Effector CD4-positive, alpha-beta T cell (primary cell): ENCODE results near the gene HS2ST1.
"Not testable (repeated sequence)": the region's sequence is repeated elsewhere in the genome, so short reads cannot be mapped to it uniquely, and the experiment has no call there.

Experiments
- DNase-seq: peaks from one replicate; pipeline ENCODE4 v3.0.0-alpha.2; 2020
- total RNA-seq: gene quantifications from one replicate; lab custom pipeline; 2026; lab: John Stamatoyannopoulos, UW

Gene HS2ST1
- 23.1 reads per million, percentile 50 among the genes with 10 or more reads in this experiment for total RNA-seq

GRCh38 chr1:86914601-86914997 lies at the start of gene HS2ST1:
TSS of gene HS2ST1 (plus strand) at chr1:86914635.
- no peak for DNase-seq

- DNase-seq, result no peak
Measured at GRCh38 chr1:86865973-86866637, 48.3 kb upstream of the HS2ST1 start.

GRCh38 chr1:86866665-86867064 lies 47.8 kb upstream of the HS2ST1 start:
- no peak for DNase-seq

- not testable (repeated sequence) for DNase-seq
Measured at GRCh38 chr1:86867278-86867677, 47.2 kb upstream of the HS2ST1 start.

GRCh38 chr1:86868477-86868876 lies 46.0 kb upstream of the HS2ST1 start:
- no peak for DNase-seq

- no peak for DNase-seq
Measured at GRCh38 chr1:86871001-86871400, 43.4 kb upstream of the HS2ST1 start.

GRCh38 chr1:86872086-86872485 lies 42.3 kb upstream of the HS2ST1 start:
- no peak for DNase-seq

- no peak for DNase-seq
Measured at GRCh38 chr1:86875722-86876121, 38.7 kb upstream of the HS2ST1 start.

- no peak for DNase-seq
Measured at GRCh38 chr1:86887479-86888162, 26.8 kb upstream of the HS2ST1 start.

- DNase-seq, result no peak
Measured at GRCh38 chr1:86888327-86888726, 26.1 kb upstream of the HS2ST1 start.

- not testable (repeated sequence) for DNase-seq
Measured at GRCh38 chr1:86899401-86899800, 15.0 kb upstream of the HS2ST1 start.

GRCh38 chr1:86905875-86906274 lies 8.6 kb upstream of the HS2ST1 start:
- no peak for DNase-seq

GRCh38 chr1:86906419-86906818 lies 8.0 kb upstream of the HS2ST1 start:
- DNase-seq, result no peak

- DNase-seq, result no peak
Measured at GRCh38 chr1:86912281-86912900, 2.0 kb upstream of the HS2ST1 start.

GRCh38 chr1:86913399-86913895 lies 988 bp upstream of the HS2ST1 start:
- DNase-seq, result peak; percentile 26

- DNase-seq, result peak; percentile 98
Measured at GRCh38 chr1:86913896-86914600, 387 bp upstream of the HS2ST1 start, which contains the start of gene SELENOF. TSS of gene SELENOF (minus strand) at chr1:86914126. CDS start at chr1:86914111, 15 bp downstream.

- peak; percentile 41 for DNase-seq
Measured at GRCh38 chr1:86914998-86915736, 732 bp downstream of the HS2ST1 start.

- no peak for DNase-seq
Measured at GRCh38 chr1:86915737-86916235, 1.4 kb downstream of the HS2ST1 start.

GRCh38 chr1:86916752-86917151 lies 2.3 kb downstream of the HS2ST1 start:
- DNase-seq, result no peak

GRCh38 chr1:86922445-86922844 lies 8.0 kb downstream of the HS2ST1 start:
- no peak for DNase-seq

- DNase-seq, result no peak
Measured at GRCh38 chr1:86924324-86924960, 10.0 kb downstream of the HS2ST1 start.
